Sigmoid colon (tissue), 4 donors: ENCODE data around the gene SCN1B.

Experiments used
- CTCF ChIP-seq, 4 experiments: fragments of 450-650 bp in 3 of 4; fragments of 200-600 bp in 1 of 4; IDR thresholded peaks; one replicate each; pipeline ENCODE4 v1.5.1; 2016 to 2019; ENCODE audit warnings: antibody characterized with exemption in 4 of 4, mild to moderate bottlenecking in 3 of 4, moderate library complexity in 2 of 4
- POLR2AphosphoS5 ChIP-seq, 4 donors: sonication (generic); formaldehyde crosslinking; IDR thresholded peaks; one replicate each; pipeline ENCODE4 v1.6.1; 2017; ENCODE audit warnings: antibody characterized with exemption in 4 of 4

- TF ChIP-seq CTCF (IDR thresholded peaks at IDR 0.05) (no peak), POLR2AphosphoS5 (IDR thresholded peaks at IDR 0.05) (no peak)
Observed at GRCh38 chr19:35038623-35039512, 8.6 kb downstream of the SCN1B start.
